GM19328 (cell line): ENCODE data around the gene MYL10.

ENCODE experiments used
- ATAC-seq: cut with Tn5 transposase; IDR thresholded peaks from one replicate; pipeline ENCODE4 v1.9.1; 2021; ENCODE audit warnings: mild to moderate bottlenecking, moderate library complexity; ENCODE audit not compliant: unreplicated experiment

Gene MYL10

DNA sequence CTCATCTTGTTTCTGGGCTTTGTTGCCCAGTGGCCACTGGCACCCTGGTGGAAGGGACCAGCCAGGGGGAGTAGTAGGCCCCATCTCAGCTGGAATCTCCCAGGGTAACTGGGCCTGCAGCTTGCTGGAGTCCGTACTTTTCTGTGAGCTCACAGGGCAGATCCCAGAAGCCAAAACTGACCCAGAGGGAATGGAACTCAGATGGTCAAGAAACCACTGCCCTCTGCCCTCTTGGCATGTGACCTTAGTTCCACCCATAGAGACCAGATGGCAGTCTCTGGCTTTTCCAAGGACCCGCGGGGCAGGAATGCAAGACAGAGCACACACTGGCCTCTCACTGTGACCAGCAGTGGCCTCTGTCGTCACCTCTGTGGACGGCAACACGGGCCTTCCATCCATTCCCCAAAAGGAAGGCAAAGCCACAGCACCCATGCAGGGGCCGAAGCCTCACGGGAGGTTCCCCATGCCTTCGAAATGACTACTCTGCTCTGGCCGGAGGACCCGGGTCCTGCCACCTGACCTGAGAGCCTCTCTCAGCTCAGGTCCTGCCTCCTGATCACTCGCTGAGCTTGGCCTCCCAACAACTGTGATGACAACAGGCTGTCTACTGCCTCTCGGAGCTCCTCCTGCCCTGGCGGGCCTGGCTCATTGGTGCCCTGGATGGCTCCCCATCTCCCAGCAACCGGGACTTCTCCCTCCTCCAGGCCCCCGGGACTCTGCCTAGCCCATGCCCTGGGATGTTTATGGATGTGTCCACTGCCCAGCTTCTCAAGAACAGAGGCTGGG lies 29.9 kb downstream of the MYL10 start:
- ATAC-seq: no peak

DNA sequence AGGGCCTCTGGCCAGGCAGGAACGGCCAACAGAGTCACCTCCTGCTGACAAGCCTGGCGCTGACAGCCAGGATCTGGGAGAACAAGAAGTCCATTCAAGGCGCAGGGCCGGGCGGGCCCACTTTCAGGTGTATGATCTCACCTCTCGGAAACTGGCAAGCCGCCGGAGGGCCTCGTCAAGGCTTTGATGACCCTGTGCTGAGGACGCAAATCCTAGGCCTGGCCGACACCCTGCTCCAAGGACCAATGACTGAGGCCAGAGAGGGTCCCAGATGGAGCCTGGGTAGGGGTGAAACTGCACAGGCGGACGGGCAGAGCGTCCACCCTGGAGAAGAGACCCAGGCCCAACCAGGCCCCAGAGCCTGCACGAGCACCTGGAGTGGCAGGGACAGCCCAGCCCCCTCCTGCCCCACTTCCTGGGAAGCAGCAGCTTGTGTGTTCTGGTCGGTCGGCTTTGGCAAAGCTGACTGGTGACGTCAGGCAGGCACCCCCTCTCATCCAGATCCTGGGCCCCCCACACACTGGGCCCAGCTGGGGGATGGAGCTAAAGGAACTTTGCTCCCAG lies 30.6 kb downstream of the MYL10 start:
- ATAC-seq: no peak

DNA sequence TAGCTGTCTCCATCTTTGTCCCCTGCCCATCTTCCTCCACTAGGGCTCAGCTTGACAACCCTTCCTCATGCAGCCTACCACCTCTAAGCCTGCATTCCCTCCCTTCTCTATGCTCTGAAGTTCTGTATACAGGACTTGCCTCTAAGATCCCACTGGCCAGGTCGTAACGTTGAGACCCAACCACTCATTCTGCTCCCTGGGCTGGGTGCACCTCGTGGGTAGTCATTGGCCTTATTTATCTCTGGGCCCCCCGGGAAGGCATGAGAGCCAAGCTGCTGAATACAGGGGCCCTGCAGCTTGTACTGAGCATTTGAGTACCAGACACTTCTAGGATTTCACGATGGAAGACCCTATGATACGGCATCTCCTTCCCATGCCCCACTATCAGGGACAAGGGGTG lies 31.2 kb downstream of the MYL10 start:
- no peak for ATAC-seq

DNA sequence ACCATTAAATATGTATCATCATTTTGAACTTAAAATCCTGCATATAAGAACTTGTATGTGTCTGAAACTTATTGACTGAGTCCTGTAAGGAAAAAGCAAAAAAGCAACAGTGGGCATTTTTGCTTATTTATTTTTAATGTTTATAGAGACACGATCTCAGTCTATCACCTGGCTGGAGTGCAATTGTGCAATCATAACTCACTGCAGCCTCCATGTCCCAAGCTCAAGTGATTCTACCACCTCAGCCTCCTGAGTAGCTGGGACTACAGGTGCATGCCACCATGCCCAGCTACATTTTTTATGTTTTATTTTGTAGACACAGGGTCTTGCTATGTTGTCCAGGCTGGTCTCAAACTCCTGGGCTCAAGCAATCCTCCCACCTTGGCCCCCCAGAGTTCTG lies 32.2 kb downstream of the MYL10 start:
- no peak for ATAC-seq

- ATAC-seq: no peak
These were observed 33.1 kb downstream of the MYL10 start for GRCh38 chr7:101595766-101596537.

DNA sequence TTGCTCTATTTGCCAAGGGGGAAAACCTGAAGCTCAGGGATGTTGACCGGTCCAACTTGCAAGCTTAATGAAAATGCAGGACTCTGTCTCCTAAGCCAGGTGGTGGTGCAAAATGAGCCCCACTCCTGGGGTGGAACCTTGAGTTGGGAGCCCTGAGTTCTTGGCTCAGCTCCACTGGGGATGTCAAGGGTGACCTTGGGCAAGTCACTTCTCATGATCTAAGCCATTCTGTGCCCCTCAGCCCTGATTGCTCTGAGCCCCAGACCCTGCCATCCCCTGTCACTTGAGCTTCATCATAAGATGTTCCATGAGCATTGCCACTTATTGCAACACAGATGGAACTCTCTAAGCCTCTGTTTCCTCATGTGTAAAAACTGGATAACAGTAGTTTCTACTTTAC lies 33.9 kb downstream of the MYL10 start:
- no peak for ATAC-seq

DNA sequence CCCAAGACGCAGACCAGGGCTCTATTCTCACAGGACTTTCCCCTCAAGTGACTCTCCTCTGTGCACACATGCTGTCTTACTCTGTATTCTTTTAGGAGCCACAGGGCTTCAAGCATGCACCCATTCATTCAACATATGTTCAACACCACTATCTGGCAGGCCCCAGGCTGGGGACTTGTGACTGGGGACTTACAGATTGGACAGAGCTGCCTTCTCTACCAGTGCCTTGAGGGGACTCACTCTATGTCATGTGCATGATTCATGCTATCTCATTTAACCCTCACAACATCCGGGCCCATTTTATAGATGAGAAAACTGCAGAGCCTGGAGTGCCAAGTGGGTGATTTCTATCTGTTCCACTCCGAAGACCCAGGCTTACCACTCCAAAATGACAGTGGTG lies 34.3 kb downstream of the MYL10 start:
- ATAC-seq: no peak

- ATAC-seq: no peak
These were observed 35.5 kb downstream of the MYL10 start for GRCh38 chr7:101593556-101593955.

DNA sequence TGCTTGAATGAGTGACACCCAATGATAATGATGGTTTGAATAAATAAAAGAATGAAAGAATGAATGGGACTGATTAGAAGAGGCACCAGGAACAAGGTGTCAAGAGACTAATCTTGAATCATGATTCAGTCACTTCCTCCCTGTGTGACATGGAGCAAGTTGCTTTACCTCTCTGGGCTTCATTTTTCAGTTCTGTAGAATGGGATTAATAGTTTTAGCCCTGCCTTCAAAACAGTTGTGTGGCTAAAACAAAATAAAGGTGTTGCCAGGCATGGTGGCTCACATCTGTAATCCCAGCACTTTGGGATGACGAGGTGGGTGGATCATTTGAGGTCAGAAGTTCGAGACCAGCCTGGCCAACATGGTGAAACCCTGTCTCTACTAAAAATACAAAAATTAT lies 37.6 kb downstream of the MYL10 start:
- ATAC-seq: no peak

DNA sequence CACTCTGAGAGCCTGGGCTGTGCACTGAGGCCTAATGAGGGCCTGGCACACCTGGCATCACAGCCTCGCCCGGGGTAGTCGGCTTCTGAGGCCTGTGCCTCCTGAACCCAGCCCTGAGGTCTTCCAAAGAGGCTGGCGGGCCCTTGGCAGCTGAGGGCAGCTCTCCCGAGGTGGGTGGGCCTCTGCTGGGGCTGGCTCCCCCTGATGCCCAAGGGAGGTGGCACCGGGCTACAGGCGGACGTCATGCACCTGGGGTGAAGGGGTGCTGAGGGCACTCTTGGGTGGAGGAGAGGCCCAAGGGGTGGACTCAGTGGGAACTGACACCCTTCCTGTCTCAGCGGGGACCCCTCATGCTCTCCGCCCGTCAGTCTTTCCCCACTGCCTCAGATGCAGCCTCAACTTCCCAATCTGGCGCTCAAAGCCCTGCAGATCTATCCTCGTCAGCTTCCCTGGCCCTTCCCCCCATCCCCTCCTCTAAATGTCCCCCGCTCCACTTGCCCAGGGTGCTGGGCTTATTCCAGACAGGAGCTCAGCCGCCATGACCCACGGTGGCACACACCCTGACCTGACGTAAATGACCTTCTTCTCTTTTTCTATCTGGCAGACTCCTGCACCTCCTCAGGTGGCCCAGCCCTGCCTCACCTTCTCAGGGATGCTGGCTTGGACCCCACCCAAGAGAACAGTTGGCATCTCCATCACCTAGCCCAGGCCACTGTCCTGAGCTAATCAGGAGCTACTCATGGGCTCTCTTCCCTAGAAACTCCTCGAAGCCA lies 38.2 kb downstream of the MYL10 start:
- no peak for ATAC-seq

DNA sequence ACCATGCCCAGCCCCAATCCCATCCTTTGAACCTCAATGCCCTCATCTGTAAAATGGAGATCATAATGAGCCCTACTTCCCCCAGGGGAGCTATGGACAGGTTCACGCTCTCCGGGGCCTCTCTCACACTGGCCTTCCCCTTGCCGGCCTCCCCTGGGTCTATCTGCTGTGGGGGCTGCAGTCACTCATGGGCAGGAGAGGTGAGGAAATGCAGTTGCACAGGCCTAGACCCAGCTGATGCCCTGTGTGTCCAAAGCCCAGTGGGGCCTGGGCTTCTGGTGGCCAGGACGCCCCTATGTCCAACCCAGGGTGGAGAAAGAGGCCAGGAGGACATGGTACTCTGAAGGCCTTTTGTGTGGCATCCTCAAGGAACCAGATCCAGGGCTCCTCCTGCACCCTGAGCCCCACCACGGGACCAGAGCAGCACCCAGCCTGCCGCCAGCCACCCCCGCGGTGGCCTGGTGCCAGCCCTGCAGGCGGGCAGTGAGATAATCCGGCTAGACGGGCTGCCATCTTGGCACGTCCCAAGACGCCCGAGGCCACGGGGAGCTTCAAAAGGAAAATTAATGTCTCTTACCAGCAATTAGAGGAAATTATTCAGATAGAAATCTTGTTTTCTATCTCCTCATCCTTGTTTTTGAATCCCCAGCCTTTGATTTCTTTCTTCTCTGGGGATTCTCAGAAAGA lies 39.0 kb downstream of the MYL10 start:
- no peak for ATAC-seq

DNA sequence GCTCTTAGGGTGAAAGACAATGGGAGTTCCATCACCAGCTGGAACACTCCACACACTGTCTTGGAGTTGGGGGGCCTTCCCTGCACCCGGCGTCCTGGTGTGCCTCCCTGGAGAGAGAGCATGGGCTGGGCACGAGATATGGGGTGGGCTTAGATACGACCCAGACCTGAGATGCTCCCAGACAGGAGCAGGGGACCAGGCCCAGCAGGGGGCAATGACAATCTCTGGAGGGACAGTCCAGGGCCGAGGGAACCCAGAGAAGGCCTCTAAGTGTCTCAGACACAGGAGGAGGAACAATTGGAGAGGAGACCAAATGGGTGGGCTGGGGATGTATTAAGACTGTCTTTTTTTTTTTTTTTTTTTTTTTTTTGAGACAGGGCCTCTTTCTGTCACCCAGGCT lies 40.0 kb downstream of the MYL10 start:
- ATAC-seq: no peak

DNA sequence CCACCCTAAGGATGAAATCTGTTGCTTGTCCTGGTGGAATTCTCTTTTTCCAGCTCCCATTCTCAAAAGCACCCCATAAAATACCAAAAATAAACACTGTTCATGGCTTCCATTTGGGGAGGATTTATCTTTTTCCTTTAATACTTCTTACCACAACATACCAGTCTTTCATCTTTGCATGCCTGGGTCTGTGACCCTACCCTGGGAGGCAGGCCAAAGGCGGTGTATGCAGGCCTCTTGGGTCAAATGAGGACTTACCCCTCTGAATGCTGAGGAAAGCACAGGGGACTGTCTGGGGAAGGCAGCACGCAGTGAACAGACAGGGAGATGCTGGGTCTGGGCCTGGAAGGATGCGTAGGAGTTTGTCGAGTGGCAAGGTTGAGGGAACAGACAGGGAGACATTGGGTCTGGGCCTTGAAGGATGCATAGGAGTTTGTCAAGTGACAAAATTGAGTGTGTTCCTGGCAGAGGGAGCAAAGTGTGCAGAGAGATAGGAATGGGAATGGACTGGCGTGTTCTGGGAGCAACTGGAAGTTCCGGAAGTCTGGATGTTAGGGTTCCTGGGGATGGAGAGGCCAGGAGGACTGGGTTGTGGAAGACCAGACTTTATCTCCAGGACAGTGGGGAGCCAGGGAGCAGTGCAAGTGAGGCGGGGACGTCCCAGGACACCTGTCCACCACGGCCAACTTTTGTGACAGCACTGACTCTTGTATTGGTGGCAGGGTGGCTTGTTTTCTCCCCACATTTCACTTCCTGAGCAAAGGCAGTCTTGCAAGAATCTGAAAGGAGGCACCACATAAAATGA lies 40.8 kb downstream of the MYL10 start:
- ATAC-seq: no peak

GRCh38 chr7:101586906-101587677 lies 42.0 kb downstream of the MYL10 start:
- ATAC-seq: no peak

- ATAC-seq: no peak
These were observed 42.8 kb downstream of the MYL10 start for GRCh38 chr7:101586078-101586905.

- ATAC-seq: no peak
These were observed 46.1 kb downstream of the MYL10 start for GRCh38 chr7:101582971-101583370.

- ATAC-seq: no peak
These were observed 47.2 kb downstream of the MYL10 start for GRCh38 chr7:101581891-101582290.

DNA sequence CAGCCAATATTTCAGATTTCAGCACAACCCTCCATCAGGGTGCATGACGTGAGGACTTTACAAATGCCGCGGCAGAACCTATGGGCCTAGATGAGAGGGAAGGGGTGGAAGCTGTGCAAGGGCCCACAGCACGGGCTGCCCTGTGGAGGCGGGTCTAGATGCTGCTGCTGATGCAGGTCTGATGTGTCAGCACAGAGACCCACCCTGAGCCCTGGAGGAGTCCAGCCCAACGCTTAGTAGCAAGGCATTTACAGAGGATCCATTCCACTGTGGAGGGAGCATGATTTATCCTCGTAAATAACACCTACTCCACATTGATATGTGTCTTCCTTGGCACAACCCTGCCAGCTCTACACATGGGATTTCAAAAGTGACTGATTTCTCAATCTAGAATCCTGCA lies 48.5 kb downstream of the MYL10 start:
- no peak for ATAC-seq
